Glomerular visceral epithelial cell (primary cell): ENCODE measurements around the gene MAPRE3.

Source experiments
- DNase-seq: peaks from one replicate; pipeline ENCODE4 v3.0.0-alpha.2; 2016; ENCODE audit errors: extremely low spot score

Gene MAPRE3

GRCh38 chr2:27040282-27040681 is 69.8 kb downstream of the MAPRE3 start:
- DNase-seq: no peak

- DNase-seq: peak; percentile 31
Measured at GRCh38 chr2:27041752-27042151, 71.3 kb downstream of the MAPRE3 start.

- DNase-seq: peak; percentile 16
Measured at GRCh38 chr2:27042159-27042661, 71.8 kb downstream of the MAPRE3 start.

- DNase-seq: no peak
Measured at GRCh38 chr2:27042985-27043634, 72.7 kb downstream of the MAPRE3 start.

GRCh38 chr2:27049422-27050280 is 79.2 kb downstream of the MAPRE3 start:
- DNase-seq: peak; percentile 52

- peak; percentile 94 for DNase-seq
Measured at GRCh38 chr2:27050281-27050995, 80.0 kb downstream of the MAPRE3 start.

GRCh38 chr2:27050996-27051901 is 80.8 kb downstream of the MAPRE3 start, which contains the start of gene AGBL5:
AGBL5 (plus strand) TSS chr2:27051668; CDS start chr2:27052959, 1,291 bp downstream.
- peak; percentile 93 for DNase-seq

- DNase-seq: no peak
Measured at GRCh38 chr2:27051902-27052645, 81.6 kb downstream of the MAPRE3 start.

GRCh38 chr2:27053321-27053720 is 82.9 kb downstream of the MAPRE3 start:
- no peak for DNase-seq

- no peak for DNase-seq
Measured at GRCh38 chr2:27053776-27054175, 83.3 kb downstream of the MAPRE3 start.

- no peak for DNase-seq
Measured at GRCh38 chr2:27054721-27055120, 84.3 kb downstream of the MAPRE3 start.

- no peak for DNase-seq
Measured at GRCh38 chr2:27057184-27057583, 86.7 kb downstream of the MAPRE3 start.

GRCh38 chr2:27058210-27058609 is 87.8 kb downstream of the MAPRE3 start:
- DNase-seq: no peak

GRCh38 chr2:27059141-27059820 is 88.8 kb downstream of the MAPRE3 start:
- DNase-seq: no peak

GRCh38 chr2:27060323-27060722 is 89.9 kb downstream of the MAPRE3 start:
- no peak for DNase-seq

- no peak for DNase-seq
Measured at GRCh38 chr2:27065128-27065527, 94.7 kb downstream of the MAPRE3 start.

- DNase-seq: no peak
Measured at GRCh38 chr2:27067385-27067784, 96.9 kb downstream of the MAPRE3 start.

- DNase-seq: no peak
Measured at GRCh38 chr2:27069436-27069835, 99.0 kb downstream of the MAPRE3 start.

GRCh38 chr2:27069961-27070618 is 99.7 kb downstream of the MAPRE3 start:
- no peak for DNase-seq
